Sigmoid colon (tissue), 7 donors: ENCODE measurements around the gene ADAMTS17. TPM values are rescaled to one million over a fixed set of nuclear protein-coding genes. Genes with fewer than 3 reads are reported as not detected.

ENCODE experiments used
- DNase-seq: peaks from one replicate; pipeline ENCODE4 v3.0.0-alpha.2; 2019
- H3K27ac ChIP-seq, 4 donors: fragments of 200-600 bp; sonication (generic); one replicate each; pipeline ENCODE4 v1.5.1; 2016 to 2019; ENCODE audit warnings: mild to moderate bottlenecking in 1 of 4
- H3K27me3 ChIP-seq, 3 donors: fragments of 200-600 bp; sonication (generic); one replicate each; pipeline ENCODE4 v1.5.1; 2019; ENCODE audit warnings: mild to moderate bottlenecking in 1 of 3
- H3K36me3 ChIP-seq, 4 donors: fragments of 200-600 bp; sonication (generic); one replicate each; pipeline ENCODE4 v1.5.1; 2016 to 2019
- H3K4me1 ChIP-seq, 4 donors: fragments of 200-600 bp; sonication (generic); one replicate each; pipeline ENCODE4 v1.5.1; 2017 to 2019
- H3K4me3 ChIP-seq, 4 donors: fragments of 200-600 bp; sonication (generic); one replicate each; pipeline ENCODE4 v1.5.1; 2017 to 2019; ENCODE audit warnings: mild to moderate bottlenecking in 2 of 4, moderate library complexity in 1 of 4
- H3K9me3 ChIP-seq, 4 donors: fragments of 200-600 bp in 3 of 4; sonication (generic) in 3 of 4; one replicate each; pipeline versions ENCODE4 v1.5.1 to v1.6.1; 2013 to 2019
- EP300 ChIP-seq, 4 donors: sonication (generic); formaldehyde crosslinking; IDR thresholded peaks; one replicate each; pipeline ENCODE4 v1.6.1; 2017; ENCODE audit warnings: antibody characterized with exemption in 4 of 4
- POLR2A ChIP-seq, 2 donors: fragments of 450-650 bp; IDR thresholded peaks; one replicate each; pipeline ENCODE4 v1.6.1; 2016; ENCODE audit warnings: antibody characterized with exemption in 2 of 2, mild to moderate bottlenecking in 2 of 2, moderate library complexity in 2 of 2
- POLR2AphosphoS5 ChIP-seq, 4 donors: sonication (generic); formaldehyde crosslinking; IDR thresholded peaks; one replicate each; pipeline ENCODE4 v1.6.1; 2017; ENCODE audit warnings: antibody characterized with exemption in 4 of 4
- WGBS, 2 donors: extraction: QIAGEN DNeasy Blood & Tissue Kit; methylation state at CpG; one replicate each; pipeline ENCODE4 v1.1.7; 2013; 5-methylcytosine and 5-hydroxymethylcytosine counted together
- intact Hi-C: fragments of 100-400 bp; cut with DNase I; formaldehyde crosslinking; loops from one replicate; pipeline ENCODE4 v1.15.1; 2023
- polyA plus RNA-seq, 3 donors: library from polyadenylated mRNA; stranded (reverse); fragments of 200-250 nt; gene quantifications; one replicate each; pipeline ENCODE4 v1.2.3, GENCODE V29; 2013
- total RNA-seq, 4 donors: library from RNA; depleted of rRNA; stranded (reverse); fragments of >200 nt; gene quantifications; one replicate each; pipeline ENCODE4 v1.1.0, GENCODE V29; 2016
- TF ChIP-seq, protein P1 (sequence below), 4 experiments: fragments of 450-650 bp in 3 of 4; fragments of 200-600 bp in 1 of 4; IDR thresholded peaks; one replicate each; pipeline ENCODE4 v1.5.1; 2016 to 2019; ENCODE audit warnings: antibody characterized with exemption in 4 of 4, mild to moderate bottlenecking in 3 of 4, moderate library complexity in 2 of 4
- donor health status: healthy with polysubstance abuse.
- donor health status: Bipolar disorder and iron deficiency.
- donor health status: healthy.

The ADAMTS17 gene
- total and polyA plus RNA-seq, 7 donors = 0.46 to 3.6 (median 1.2) TPM

- Histone ChIP-seq H3K36me3 (no peaks in the 10 kb centered on the region), H3K9me3 (no peaks in the 10 kb centered on the region), H3K4me3 (no peak overlapping the region), H3K27ac (no peak overlapping the region), H3K4me1 (no peaks in the 10 kb centered on the region), H3K27me3 (no peaks in the 10 kb centered on the region)
- intact Hi-C loops = no loop called here
- no peak for DNase-seq
- WGBS, 2 donors = 89 to 92% methylated on average over 8 of the region's 8 CpGs
- TF ChIP-seq EP300 (IDR thresholded peaks at IDR 0.05) (no peak), POLR2AphosphoS5 (IDR thresholded peaks at IDR 0.05) (no peak), POLR2A (IDR thresholded peaks at IDR 0.05) (no peak)
Observed at GRCh38 chr15:100222349-100222715, 119.4 kb downstream of the ADAMTS17 start.

- Histone ChIP-seq H3K4me3 (no peak overlapping the region), H3K4me1 (no peaks in the 10 kb centered on the region), H3K27ac (no peak overlapping the region), H3K36me3 (no peaks in the 10 kb centered on the region), H3K9me3 (no peaks in the 10 kb centered on the region), H3K27me3 (no peaks in the 10 kb centered on the region)
- TF ChIP-seq, protein P1, sequence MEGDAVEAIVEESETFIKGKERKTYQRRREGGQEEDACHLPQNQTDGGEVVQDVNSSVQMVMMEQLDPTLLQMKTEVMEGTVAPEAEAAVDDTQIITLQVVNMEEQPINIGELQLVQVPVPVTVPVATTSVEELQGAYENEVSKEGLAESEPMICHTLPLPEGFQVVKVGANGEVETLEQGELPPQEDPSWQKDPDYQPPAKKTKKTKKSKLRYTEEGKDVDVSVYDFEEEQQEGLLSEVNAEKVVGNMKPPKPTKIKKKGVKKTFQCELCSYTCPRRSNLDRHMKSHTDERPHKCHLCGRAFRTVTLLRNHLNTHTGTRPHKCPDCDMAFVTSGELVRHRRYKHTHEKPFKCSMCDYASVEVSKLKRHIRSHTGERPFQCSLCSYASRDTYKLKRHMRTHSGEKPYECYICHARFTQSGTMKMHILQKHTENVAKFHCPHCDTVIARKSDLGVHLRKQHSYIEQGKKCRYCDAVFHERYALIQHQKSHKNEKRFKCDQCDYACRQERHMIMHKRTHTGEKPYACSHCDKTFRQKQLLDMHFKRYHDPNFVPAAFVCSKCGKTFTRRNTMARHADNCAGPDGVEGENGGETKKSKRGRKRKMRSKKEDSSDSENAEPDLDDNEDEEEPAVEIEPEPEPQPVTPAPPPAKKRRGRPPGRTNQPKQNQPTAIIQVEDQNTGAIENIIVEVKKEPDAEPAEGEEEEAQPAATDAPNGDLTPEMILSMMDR (IDR thresholded peaks at IDR 0.05) = no peak
- TF ChIP-seq EP300 (IDR thresholded peaks at IDR 0.05) = no peak
- no peak for TF ChIP-seq POLR2A (IDR thresholded peaks at IDR 0.05)
- WGBS, 2 donors = 87 to 89% methylated on average over 22 of the region's 22 CpGs
- intact Hi-C loops = no loop called here
- DNase-seq = no peak
Observed at GRCh38 chr15:100221471-100222348, 120.1 kb downstream of the ADAMTS17 start.

- Histone ChIP-seq H3K4me1 (no peaks in the 10 kb centered on the region), H3K36me3 (no peaks in the 10 kb centered on the region), H3K4me3 (no peak overlapping the region), H3K27me3 (no peaks in the 10 kb centered on the region), H3K27ac (no peak overlapping the region), H3K9me3 (no peaks in the 10 kb centered on the region)
- DNase-seq = no peak
- intact Hi-C loops = no loop called here
- TF ChIP-seq, protein P1 (IDR thresholded peaks at IDR 0.05) = no peak
- TF ChIP-seq POLR2A (IDR thresholded peaks at IDR 0.05) = no peak
- TF ChIP-seq POLR2AphosphoS5 (IDR thresholded peaks at IDR 0.05) = no peak
- TF ChIP-seq EP300 (IDR thresholded peaks at IDR 0.05) = no peak
- WGBS, 2 donors = 89 to 92% methylated on average over 14 of the region's 14 CpGs
Observed at GRCh38 chr15:100220058-100220768, 121.6 kb downstream of the ADAMTS17 start.

DNA sequence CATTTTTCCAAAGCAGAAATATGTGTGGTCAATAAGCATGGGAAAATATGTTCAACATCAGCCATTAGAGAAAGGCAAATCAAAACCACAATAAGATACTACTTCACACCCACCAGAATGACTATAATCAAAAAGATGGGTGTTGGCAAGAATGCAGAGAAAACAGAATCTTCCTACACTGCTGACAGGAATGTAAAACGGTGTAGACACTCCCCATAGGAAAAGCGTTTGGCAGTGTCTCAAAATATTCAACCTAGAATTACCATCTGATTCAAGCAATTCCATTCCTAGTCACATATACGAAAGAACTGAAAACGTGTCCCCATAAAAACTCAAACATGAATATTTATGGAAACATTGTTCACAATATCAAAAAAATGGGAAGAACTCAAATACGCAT lies 123.3 kb downstream of the ADAMTS17 start:
- 24 to 69% methylated on average over 5 of the region's 5 CpGs for WGBS, 2 donors
- H3K27ac ChIP-seq = no peak overlapping the region
- DNase-seq = no peak
- H3K9me3 ChIP-seq = no peaks in the 10 kb centered on the region
- H3K4me3 ChIP-seq = no peak overlapping the region
- TF ChIP-seq EP300 (IDR thresholded peaks at IDR 0.05) = no peak
- TF ChIP-seq POLR2A (IDR thresholded peaks at IDR 0.05) = no peak
- no peak for TF ChIP-seq POLR2AphosphoS5 (IDR thresholded peaks at IDR 0.05)
- TF ChIP-seq, protein P1 (IDR thresholded peaks at IDR 0.05) = no peak
- H3K4me1 ChIP-seq = no peaks in the 10 kb centered on the region
- intact Hi-C loops = no loop called here
- no peaks in the 10 kb centered on the region for H3K27me3 ChIP-seq
- no peaks in the 10 kb centered on the region for H3K36me3 ChIP-seq

- H3K4me1 ChIP-seq = peaks cover 0 to 13% (median 10%) of the 10 kb centered on the region in 4 donors
- no peak overlapping the region for H3K4me3 ChIP-seq
- H3K27me3 ChIP-seq = no peaks in the 10 kb centered on the region
- intact Hi-C loops = no loop called here
- no peaks in the 10 kb centered on the region for H3K9me3 ChIP-seq
- no peaks in the 10 kb centered on the region for H3K36me3 ChIP-seq
- no peak for DNase-seq
- TF ChIP-seq, protein P1 (IDR thresholded peaks at IDR 0.05) = no peak
- TF ChIP-seq POLR2AphosphoS5 (IDR thresholded peaks at IDR 0.05) = peak; percentile 15 to 52 (median 29)
- WGBS, 2 donors = 89 to 94% methylated on average over 8 of the region's 8 CpGs
- no peak overlapping the region for H3K27ac ChIP-seq
Observed at GRCh38 chr15:100216182-100216581, 125.6 kb downstream of the ADAMTS17 start.
